NCI-H2227 (cell line): Measurements from ENCODE around the gene CD300LF.

Experiments
- DNase-seq: peaks from one replicate; lab custom pipeline; 2025; ENCODE audit not compliant: unreplicated experiment; lab: John Stamatoyannopoulos, UW

Gene CD300LF

DNA sequence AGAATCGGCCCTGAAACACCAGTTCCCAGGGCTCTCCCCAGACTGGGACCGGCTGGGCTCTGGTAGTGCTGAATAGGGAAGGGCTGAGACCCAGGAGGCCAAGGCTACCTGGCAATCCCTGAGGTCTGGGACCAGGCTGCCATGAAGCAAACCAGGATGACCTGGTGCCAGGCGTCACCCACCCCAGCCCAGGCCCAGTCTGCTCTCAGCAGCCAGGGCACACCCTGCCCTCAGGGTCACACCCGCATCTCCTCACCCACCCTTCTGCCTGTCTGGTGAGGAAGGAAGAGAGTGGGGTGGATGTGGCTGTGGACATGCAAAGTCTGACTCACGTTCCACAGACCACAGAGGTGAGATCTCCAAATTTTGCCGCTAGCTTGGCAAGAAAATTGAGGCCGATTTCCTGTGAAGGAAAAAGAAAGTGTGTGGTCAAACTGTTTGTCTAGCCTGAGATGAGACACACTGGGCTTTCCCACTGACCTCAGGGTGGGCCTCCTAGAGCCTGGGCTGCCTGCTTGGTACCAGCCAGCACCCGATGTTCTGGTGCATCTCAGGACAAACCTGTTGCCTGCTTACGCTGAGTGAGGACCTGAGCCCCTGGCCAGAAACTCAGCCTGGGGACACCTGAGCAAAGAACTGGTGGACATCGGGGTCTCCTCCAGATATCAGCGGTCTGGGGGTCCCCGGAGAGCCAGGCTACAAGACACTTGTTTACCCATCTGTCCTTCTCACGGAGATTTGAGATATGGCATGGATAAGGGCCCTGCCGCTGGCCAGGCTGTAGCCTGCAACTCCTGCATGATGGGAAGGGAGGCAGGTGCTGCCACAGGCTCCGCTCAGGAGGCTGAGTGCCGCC, 18.0 kb upstream of the CD300LF start:
- DNase-seq, result no peak

DNA sequence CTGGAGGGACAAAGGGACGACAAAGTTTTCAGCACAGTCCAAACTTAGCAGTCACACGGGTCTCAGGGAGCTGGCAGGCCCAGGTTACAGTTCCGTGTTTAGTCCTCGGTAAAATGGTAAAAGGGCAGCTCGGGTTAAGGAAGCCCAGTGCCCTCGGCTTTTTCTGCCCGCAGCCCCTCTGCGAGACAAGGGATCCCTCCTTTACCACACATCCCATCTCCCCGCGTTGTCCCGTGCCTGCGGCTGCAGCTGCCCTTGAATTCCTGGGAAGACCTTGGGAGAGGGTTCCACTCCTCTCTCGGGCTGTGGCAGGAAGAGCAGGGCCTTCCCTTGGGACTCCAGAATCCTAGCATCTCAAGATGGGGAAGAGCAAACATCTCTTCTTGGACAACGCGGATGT, 17.1 kb upstream of the CD300LF start:
- DNase-seq, result no peak

DNA sequence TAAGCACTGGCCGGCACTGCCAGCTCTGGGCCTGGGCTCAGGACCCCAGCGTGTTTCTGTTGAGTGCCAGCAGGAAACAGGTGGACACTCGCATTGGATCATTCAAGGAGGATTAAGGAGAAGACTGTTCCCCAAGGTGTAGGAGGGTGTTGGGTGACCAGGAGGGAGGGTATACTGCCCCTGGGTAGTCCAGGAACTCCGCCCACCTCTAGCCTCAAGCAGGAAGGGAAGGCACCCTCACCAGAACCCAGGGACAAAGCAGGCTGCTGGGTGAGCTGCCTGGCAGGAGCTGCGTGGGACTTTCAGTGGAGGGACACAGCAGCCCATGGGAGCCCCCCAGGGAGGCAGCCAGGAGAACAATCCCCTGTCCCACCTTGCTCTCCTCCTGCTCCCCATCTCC, 16.6 kb upstream of the CD300LF start:
- no peak for DNase-seq

- DNase-seq, result no peak
Observed at GRCh38 chr17:74728702-74729075, 16.0 kb upstream of the CD300LF start.

GRCh38 chr17:74728033-74728701, 15.4 kb upstream of the CD300LF start:
- no peak for DNase-seq

- DNase-seq, result no peak
Observed at GRCh38 chr17:74725111-74725510, 12.4 kb upstream of the CD300LF start.

DNA sequence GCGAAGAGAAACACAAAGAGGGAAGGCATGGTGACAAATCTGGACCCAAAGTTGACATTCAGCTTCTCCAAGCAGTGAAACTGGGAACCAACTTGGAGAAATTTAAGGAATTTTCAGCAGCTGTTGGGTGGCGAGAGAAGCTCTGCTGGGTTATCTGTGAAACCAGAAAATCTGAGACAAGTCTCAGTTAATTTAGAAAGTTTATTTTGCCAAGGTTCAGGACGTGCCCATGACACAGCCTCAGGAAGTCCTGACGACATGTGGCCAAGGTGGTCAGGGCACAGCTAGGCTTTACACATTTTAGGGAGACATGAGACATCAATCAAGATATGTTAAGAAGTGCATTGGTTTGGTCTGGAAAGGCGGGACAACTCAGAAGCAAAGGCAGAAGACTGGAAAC, 11.2 kb upstream of the CD300LF start:
- no peak for DNase-seq

GRCh38 chr17:74722782-74723181, 10.1 kb upstream of the CD300LF start:
- no peak for DNase-seq

DNA sequence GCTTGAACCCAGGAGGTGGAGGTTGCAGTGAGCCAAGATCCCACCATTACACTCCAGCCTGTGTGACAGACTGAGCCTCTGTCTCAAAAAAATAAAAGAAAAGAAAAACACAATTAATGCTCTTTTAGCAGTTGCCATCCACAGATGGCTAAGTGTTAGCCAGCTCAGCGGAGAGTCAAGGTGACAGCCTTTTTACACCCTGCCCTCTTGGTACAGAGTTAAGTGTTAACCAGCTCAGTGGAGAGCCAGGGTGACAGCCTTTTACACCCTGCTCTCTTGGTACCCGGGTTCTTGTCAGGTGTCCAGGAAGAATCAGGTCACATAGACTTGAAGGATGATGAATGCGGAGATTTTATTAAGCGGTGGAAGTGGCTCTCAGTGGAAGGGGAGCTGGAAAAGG, 7.8 kb upstream of the CD300LF start:
- no peak for DNase-seq

DNA sequence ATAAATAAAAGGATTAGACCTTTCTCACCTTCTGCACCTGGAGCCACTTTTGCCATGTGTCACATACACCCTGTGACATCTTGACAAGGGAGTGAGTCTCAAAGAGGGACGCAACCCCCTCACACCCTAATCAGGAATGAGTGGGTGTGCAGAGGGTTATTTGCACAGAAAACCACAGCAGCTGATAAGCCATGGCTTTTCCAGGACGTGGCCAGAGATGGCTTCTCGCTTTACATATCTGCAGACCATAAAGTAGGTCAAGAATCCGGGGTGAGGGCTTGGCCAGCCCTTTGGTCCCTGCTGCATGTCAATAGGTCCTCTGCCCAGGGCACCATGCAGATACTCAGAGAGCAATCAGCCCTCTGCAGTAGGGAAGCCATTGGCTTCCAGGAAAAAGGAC, 2.4 kb upstream of the CD300LF start:
- DNase-seq, result no peak

DNA sequence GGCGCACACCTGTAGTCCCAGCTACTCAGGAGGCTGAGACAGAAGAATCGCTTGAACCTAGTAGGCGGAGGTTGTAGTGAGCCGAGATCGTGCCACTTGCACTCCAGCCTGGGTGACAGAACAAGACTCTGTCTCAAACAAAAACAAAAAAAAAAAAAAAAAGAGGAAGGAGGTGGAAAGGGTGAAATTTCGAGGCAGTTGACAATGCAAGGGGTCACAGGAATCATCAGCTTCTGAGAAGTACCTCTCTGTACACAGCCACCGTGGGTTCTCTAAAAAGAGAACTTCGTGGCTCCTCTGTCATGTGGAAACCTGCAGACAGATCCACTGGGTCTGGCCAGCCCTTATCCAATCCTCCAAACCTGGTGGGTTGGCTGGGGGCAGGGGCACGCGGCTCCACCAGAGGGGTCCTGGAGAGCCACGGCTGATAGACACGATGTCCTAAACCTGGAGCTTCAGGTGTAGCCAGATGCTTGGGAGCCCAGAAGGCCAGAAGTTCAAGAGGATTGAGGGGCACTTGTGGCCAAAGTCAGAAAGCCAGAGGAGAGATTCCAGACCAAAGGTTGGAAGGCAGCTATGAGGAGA, 540 bp upstream of the CD300LF start:
- no peak for DNase-seq

DNA sequence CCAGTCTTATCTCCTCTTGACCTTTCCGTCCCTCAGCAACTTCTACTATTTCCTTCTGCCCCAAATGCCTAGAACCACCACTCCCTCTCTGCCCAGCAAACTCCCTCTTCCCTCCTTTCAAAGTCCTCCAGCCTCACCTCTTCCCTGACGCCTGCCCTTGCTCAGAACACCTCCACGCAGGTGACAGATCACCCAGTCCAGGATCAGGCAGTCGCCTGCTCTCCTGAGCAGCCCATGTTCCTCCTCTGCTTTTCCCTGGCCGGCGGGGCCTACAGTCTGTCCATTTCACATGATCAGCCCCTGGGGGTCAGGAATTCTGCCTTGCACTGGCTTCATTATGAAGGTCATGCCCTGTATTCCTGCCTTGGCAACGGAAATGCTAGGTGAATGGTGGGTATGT, 422 bp downstream of the CD300LF start:
- DNase-seq, result no peak

DNA sequence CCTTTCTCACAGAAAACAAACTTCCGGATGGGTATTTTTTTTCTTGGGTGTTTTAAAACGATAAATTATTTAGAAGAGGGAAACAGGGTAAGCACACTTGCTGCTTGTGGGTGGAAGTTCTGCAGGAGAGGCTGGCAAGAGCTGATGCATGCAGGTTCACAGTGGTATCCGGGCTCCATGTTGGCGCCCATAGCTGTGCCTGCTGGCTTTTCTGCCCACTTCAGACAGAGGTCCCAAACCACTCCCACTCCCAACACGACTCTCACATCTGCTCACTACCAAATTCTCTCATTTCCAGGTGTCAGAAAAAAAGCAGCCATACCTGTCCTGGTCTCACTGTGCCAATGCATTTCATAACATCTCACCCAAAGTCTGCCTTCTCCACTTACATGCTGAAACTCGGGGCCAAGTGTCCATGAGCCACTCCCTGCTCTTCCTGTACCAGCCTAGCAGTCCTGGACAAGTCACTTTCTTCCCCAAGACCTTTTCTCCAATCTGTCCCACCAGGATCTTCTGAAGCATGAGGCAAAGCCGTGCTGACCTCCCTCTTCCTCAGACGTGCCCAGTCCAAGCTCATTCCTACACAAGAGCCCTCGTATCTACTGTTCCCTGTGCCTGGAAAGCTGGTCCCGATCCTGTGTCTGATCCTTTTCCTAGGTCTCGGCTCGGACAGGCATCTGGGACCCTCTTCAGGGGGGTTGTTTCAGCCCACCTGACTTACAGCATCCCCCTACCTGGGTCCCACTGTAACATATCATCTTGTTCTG, 1.5 kb downstream of the CD300LF start:
- DNase-seq, result no peak

- DNase-seq, result no peak
Observed at GRCh38 chr17:74704544-74704943, 8.2 kb downstream of the CD300LF start.

GRCh38 chr17:74703311-74703710, 9.4 kb downstream of the CD300LF start:
- DNase-seq, result no peak

DNA sequence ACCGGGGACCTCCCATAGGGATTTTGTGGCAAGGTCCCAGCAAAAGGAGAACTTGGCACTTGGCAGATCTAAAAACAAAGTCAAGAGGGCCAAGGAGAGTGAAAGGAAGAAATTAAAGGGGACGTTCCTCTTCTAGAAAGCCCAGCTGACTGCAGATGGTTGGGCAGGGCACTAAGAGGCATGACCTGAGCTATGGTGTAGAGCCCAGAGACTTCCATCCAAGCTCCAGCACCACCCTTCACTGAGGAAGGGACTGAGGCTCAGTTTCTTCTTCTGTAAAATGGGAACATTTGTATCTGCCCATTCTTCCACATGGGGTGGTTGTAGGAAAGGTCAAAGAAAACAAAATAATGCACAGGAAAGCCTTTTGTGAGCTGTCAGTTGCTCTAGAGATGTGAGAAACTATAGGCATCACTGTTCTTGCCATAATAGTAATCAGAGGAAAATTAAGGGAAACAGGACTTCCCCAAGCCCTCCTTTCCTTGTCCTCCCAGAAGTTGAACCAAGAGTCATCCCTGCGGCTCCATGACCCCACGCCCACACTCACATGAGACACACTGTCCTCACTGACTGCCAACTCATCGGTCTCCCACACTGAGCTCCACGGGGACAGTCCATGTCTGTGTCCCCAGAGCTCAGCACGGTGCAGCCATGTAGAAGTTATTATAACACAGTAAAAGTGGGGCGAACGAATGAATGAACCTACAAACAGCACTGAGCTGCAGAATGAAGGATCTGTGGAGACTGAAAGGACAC, 10.4 kb downstream of the CD300LF start:
- no peak for DNase-seq

DNA sequence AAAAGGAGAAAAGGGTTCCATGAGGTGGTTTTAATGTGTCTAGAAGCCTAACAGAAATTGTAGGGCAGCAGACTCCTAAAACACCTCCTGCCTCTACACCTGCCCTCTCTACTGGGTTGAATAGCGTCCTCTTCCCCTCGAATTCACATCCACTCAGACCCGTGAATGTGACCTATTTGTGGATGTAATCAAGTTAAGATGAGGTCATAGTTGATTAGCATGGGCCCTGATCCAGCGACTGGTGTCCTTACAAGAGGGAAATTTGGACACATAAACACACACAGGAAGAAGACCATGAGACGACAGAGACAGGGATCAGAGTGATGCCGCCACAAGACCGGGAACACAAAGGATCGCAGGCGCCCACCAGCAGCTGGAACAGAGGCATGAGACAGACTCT, 13.5 kb downstream of the CD300LF start:
- no peak for DNase-seq

DNA sequence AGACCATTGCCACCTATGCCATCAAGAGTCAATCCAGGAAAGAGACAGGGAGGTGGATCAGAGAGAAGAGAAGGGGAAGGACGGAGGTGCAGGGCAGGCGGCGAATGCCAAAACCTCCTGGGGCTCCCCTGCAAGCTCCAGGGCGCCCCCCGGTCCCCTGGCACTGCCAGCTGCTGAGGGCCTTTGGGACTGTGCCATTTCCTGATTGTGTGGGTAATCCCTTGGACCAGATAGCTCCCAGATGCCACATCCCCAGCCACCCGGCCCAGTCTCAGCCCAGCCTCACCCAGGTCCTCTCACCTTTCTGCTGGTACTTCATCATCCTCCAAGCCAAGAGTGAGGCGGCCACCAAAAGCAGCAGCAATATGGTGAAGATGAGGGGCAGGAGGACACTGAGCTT, 14.7 kb downstream of the CD300LF start:
- no peak for DNase-seq

DNA sequence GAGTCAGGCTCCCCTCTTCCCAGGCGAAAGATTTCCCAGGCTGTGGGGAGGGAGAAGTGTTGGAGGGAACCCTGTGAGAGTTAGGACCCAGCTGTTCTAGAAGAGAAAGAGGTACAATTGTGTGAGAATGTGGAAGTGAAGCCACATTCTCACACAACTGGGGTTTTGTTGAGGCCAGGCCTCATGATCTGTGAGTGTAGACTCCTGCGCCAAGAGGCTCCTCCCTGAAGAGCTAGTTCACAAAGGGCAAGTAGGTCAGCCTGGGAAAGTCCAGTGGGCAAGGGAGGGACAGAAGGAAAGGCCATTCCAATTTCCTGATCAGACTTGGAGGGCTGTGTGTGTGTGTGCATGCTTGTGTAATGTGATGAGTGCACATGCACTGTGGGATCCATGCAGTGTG, 15.2 kb downstream of the CD300LF start:
- no peak for DNase-seq

DNA sequence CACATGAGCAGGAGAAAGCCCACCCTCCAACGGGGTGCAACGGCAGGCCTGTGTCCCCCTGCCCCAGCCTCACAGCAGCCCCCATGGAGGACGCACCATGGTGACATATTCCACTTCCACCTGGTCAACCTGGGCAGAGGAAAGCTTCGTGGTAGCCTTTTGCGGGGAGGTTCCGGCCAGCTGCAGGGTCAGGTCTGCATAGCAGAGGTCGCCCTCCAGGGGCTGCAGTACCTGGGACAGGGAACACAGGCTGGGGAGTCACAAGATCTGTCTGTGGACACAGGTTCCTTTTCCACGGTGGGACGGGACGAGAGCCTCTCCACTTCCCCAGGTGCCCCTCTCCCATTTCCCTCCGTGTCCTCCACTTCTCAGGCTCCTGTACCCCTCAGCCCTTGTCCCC, 17.1 kb downstream of the CD300LF start:
- DNase-seq, result no peak

DNA sequence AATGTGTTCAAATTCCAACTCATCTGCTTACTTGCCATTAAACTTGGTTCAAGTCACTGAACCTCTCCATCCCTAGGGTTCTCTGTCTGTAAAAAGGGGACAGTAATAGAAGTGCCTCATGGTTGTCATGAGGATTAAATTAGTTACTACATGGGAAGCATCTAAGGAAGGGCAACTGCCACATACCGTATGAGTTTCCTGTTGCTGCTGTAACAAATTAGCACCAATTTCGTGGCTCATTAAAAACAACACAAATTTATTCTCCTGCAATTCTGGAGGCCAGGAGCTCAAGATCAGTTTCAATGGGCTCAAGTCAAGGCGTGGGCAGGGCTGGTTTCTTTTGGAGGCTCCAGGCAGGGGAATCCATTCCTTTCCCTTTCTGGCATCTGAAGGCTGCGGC, 18.6 kb downstream of the CD300LF start:
- DNase-seq, result no peak
